Activated B cell treated with CpG ODN at 0.5 μM for 24 hours (primary cell): ENCODE results near the gene CYGB. TPM values are rescaled to one million over a fixed set of nuclear protein-coding genes. Genes with fewer than 3 reads are reported as not detected.
"Not testable (repeated sequence)": the region's sequence is repeated elsewhere in the genome, so short reads cannot be mapped to it uniquely, and the experiment has no call there.

Experiments used
- ATAC-seq: fragments of 200-7000 bp; cut with Tn5 transposase; one replicate; pipeline ENCODE4 v1.10.0; 2021; ENCODE audit warnings: low read depth, mild to moderate bottlenecking, moderate library complexity
- CTCF ChIA-PET: fragments of 350-600 bp; sonication (Branson Sonifier 250); formaldehyde crosslinking; loops from one replicate; lab custom pipeline; 2021; ENCODE audit warnings: antibody characterized with exemption; lab: Charles Lee
- POLR2A ChIA-PET: fragments of 350-600 bp; sonication (Branson Sonifier 250); formaldehyde crosslinking; loops from one replicate; lab custom pipeline; 2021; ENCODE audit warnings: antibody characterized with exemption; lab: Charles Lee
- DNase-seq: peaks from one replicate; pipeline ENCODE4 v3.0.0; 2022
- H3K27ac Mint-ChIP-seq: one replicate; pipeline ENCODE4 v1.8.0; 2020; ENCODE audit warnings: mixed read lengths
- H3K27me3 Mint-ChIP-seq: one replicate; pipeline ENCODE4 v1.8.0; 2021; ENCODE audit warnings: mixed read lengths
- H3K36me3 Mint-ChIP-seq: one replicate; pipeline ENCODE4 v1.8.0; 2021; ENCODE audit warnings: low read depth, mixed read lengths
- H3K4me1 Mint-ChIP-seq: one replicate; pipeline ENCODE4 v1.8.0; 2021; ENCODE audit warnings: mixed read lengths
- H3K4me3 Mint-ChIP-seq: one replicate; pipeline ENCODE4 v1.8.0; 2020; ENCODE audit warnings: mild to moderate bottlenecking, mixed read lengths
- H3K9me3 Mint-ChIP-seq: one replicate; pipeline ENCODE4 v1.8.0; 2020; ENCODE audit warnings: mixed read lengths
- CTCF ChIP-seq: fragments of 200-600 bp; IDR thresholded peaks from one replicate; pipeline ENCODE4 v1.8.0; 2022; ENCODE audit warnings: antibody characterized with exemption, mild to moderate bottlenecking
- intact Hi-C: fragments of 100-400 bp; cut with micrococcal nuclease; formaldehyde crosslinking; loops from one replicate; pipeline ENCODE4 v1.15.1; 2024
- total RNA-seq: library from RNA; stranded (reverse); gene quantifications from 2 replicates; pipeline ENCODE4 v1.2.3, GENCODE V29; 2022

CYGB gene
- total RNA-seq, 1 donor from 2014 or later, result 0.49 TPM

DNA sequence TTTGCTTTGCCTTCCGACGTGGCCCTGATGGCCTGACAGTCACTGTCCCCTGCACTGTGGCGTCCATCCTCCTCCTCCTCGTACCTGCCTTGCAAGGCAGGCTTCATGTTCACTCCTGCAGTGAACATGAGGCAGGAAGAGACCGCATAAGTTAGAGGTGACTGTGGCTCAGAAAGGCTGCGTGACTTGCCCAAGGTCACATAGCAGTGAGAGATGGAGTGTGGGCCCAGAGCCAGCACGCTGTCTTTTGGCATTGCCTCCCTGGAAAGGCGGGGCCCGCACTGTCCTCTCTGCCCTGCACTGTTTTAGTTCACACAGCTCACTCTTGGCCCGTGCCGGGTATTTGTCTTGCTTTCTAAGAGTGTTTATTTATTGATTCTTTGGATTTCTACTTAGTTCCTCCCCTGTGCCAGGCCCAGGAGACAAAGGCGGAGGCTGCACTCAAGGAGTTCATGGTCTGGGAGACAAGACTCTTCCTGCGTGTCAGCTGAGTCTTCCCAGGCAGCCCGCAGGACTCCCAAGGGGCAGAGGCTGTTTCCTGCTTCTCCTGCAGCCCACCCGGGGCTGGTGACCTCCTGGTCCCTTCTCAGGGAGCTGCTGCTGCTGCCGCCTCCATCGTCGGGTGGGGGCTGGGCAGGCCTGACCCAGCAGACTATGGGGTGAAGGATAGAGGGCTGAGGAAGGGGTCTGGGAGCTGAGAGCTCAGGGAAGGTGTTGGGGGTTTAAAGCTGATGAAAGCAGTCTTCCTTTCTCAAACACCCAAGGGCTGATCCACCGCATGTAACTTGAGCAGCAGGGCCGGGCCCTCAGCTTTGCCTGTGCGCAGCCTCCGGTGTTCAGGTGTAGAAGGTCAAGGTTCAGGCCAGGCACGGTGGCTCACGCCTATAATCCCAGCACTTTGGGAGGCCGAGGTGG lies 12.7 kb downstream of the CYGB start:
- ChIA-PET CTCF (interaction anchor here (1.3 to 4.6 kb wide), 3 partner anchors 21 to 99 kb away, joined by 9 to 88 read pairs (median 19); no protein-coding TSS in a partner anchor), POLR2A (interaction anchor here (0.6 to 1.3 kb wide), 6 partner anchors 9 to 490 kb away, joined by 3 to 4 read pairs (median 3); no protein-coding TSS in a partner anchor)
- peak overlapping the region; percentile 72 for H3K27ac Mint-ChIP-seq
- H3K27me3 Mint-ChIP-seq, result peaks cover 3% of the 10 kb centered on the region
- no peak for DNase-seq
- H3K4me1 Mint-ChIP-seq, result peaks cover 44% of the 10 kb centered on the region
- no peak overlapping the region for H3K4me3 Mint-ChIP-seq
- no peak for ATAC-seq
- no peaks in the 10 kb centered on the region for H3K36me3 Mint-ChIP-seq
- intact Hi-C loops, result no loop called here
- no peaks in the 10 kb centered on the region for H3K9me3 Mint-ChIP-seq
- TF ChIP-seq CTCF, result no peak

DNA sequence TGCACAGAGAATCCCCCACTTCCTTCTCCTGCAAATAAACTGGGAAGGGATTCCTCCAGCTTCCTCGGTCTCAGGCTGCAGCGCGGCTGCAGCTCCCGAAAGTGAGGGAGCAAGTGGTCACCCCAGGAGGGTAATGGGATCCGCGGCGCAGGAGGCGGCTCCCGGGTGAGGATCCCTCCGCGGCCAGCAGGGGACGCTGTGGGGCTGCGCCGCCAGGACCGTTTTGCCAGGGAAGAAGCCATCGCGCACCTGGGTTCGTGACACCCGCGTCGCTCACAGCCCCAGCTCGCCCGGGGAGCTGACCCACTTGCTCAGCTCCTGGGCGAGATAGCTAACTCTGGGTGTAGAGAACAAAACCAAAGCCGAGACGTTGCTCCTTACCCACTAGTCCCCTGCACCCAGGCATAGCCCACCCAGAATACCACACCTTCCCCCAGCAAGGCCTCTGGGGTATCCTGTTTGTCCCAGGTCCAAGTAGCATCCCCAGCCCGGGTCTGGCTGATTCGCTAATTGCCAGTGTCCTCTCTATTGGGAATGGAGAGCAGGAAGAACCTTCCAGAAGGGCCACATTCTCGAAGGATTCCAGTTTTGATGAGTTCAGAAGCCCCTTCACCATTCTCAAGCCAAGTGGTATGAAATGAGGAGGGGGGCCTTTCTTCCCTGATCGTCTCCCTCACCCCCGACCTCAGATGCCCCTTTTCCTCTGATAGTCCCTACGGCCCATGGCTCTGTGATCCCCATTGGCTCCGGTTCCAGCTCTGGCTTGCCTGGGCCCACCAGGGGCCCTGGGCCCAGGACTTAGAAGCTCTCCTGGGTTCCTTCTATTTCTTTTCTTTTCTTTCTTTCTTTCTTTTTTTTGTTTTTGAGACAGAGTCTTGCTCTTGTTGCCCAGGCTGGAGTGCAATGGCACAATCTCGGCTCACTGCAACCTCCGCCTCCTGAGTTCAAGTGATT lies 14.1 kb downstream of the CYGB start:
- DNase-seq, result peak; percentile 82
- no peaks in the 10 kb centered on the region for H3K36me3 Mint-ChIP-seq
- H3K27me3 Mint-ChIP-seq, result peaks cover 3% of the 10 kb centered on the region
- intact Hi-C loops, result loop anchor here (1.0 to 2.0 kb wide), 4 partner anchors 24 to 192 kb away; no protein-coding TSS in a partner anchor
- ATAC-seq, result peak; percentile 45
- ChIA-PET CTCF (interaction anchor here (0.5 to 4.6 kb wide), 21 partner anchors 8 to 222 kb away, joined by 3 to 88 read pairs (median 5); partner anchors contain the start of gene PRCD), POLR2A (interaction anchor here (0.9 to 1.8 kb wide), 7 partner anchors 22 to 148 kb away, joined by 3 to 8 read pairs (median 4); no protein-coding TSS in a partner anchor)
- H3K4me1 Mint-ChIP-seq, result peaks cover 29% of the 10 kb centered on the region
- TF ChIP-seq CTCF, result peak; percentile 91
- H3K27ac Mint-ChIP-seq, result peak overlapping the region; percentile 41
- no peaks in the 10 kb centered on the region for H3K9me3 Mint-ChIP-seq
- H3K4me3 Mint-ChIP-seq, result peak overlapping the region; percentile 44

- H3K9me3 Mint-ChIP-seq, DNase-seq, H3K27me3 Mint-ChIP-seq, POLR2A ChIA-PET, H3K36me3 Mint-ChIP-seq, H3K4me3 Mint-ChIP-seq, ATAC-seq, H3K27ac Mint-ChIP-seq: not testable (repeated sequence)
- CTCF ChIA-PET, result interaction anchor here (3.1 to 4.6 kb wide), 3 partner anchors 24 to 103 kb away, joined by 19 to 88 read pairs (median 52); no protein-coding TSS in a partner anchor
- intact Hi-C loops, result loop anchor here (2.0 kb wide), 1 partner anchor 35 kb away; no protein-coding TSS in a partner anchor
- H3K4me1 Mint-ChIP-seq, result peaks cover 23% of the 10 kb centered on the region
Observed at GRCh38 chr17:76521683-76522082, 15.8 kb downstream of the CYGB start.

- DNase-seq, result no peak
- no peaks in the 10 kb centered on the region for H3K36me3 Mint-ChIP-seq
- CTCF ChIA-PET, result interaction anchor here (3.1 to 4.6 kb wide), 3 partner anchors 25 to 103 kb away, joined by 19 to 88 read pairs (median 52); no protein-coding TSS in a partner anchor
- H3K4me1 Mint-ChIP-seq, result peaks cover 24% of the 10 kb centered on the region
- ATAC-seq, result no peak
- no peak for TF ChIP-seq CTCF
- H3K9me3 Mint-ChIP-seq, result no peaks in the 10 kb centered on the region
- no peak overlapping the region for H3K4me3 Mint-ChIP-seq
- peaks cover 3% of the 10 kb centered on the region for H3K27me3 Mint-ChIP-seq
- POLR2A ChIA-PET, result no interaction called here
- intact Hi-C loops, result no loop called here
- no peak overlapping the region for H3K27ac Mint-ChIP-seq
Observed at GRCh38 chr17:76521262-76521661, 16.2 kb downstream of the CYGB start.
